Measurements from ENCODE around the gene RHBDL2.

DNA sequence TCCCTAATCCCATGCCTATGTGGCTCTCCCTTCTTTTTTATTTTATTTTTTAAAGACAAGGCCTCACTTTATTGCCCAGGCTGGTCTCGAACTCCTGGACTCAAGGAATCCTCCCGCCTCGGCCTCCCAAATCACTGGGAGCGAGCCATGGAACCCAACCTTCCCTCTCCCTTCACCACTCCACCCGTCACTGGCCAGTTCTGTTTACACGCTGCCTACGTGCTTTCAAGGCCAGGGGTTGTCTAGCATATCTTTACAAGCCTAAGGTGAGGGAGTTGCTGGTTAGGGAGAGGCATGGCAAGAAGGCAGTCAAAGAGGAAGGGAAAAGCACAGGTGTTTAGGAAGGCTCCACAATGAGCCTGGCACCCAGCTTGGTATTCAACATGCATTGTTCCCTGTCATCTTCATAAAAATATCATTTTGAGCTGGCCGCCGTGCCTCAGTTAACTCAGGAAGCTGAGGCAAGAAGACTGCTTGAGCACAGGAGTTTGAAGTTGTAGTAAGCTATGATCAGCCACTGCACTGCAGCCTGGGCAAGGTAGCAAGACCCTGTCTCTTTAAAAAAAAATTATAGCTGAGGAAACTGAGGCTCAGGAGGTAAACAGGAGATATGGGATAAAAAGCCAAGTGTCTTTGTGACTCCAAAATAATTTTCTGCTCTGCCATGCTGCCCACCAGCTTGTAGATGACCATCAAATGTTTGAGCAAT, 1.1 kb downstream of the RHBDL2 start:
- TF ChIP-seq RAD21 (conservative IDR thresholded peaks at IDR 0.05) (no peak), POLR2AphosphoS5 (IDR thresholded peaks at IDR 0.05) (no peak), TAF1 (IDR thresholded peaks at IDR 0.05; ENCODE audit: low read depth) (no peak), MXI1 (conservative IDR thresholded peaks at IDR 0.05; ENCODE audit: poor library complexity, severe bottlenecking) (no peak), SMC3 (conservative IDR thresholded peaks at IDR 0.05; ENCODE audit: poor library complexity) (no peak)
- TF ChIP-seq, protein P1, sequence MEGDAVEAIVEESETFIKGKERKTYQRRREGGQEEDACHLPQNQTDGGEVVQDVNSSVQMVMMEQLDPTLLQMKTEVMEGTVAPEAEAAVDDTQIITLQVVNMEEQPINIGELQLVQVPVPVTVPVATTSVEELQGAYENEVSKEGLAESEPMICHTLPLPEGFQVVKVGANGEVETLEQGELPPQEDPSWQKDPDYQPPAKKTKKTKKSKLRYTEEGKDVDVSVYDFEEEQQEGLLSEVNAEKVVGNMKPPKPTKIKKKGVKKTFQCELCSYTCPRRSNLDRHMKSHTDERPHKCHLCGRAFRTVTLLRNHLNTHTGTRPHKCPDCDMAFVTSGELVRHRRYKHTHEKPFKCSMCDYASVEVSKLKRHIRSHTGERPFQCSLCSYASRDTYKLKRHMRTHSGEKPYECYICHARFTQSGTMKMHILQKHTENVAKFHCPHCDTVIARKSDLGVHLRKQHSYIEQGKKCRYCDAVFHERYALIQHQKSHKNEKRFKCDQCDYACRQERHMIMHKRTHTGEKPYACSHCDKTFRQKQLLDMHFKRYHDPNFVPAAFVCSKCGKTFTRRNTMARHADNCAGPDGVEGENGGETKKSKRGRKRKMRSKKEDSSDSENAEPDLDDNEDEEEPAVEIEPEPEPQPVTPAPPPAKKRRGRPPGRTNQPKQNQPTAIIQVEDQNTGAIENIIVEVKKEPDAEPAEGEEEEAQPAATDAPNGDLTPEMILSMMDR (IDR thresholded peaks at IDR 0.05; ENCODE audit: poor library complexity, severe bottlenecking), result no peak
